ENCODE data around the gene NUDCD3.
"Not testable (repeated sequence)": the region's sequence is repeated elsewhere in the genome, so short reads cannot be mapped to it uniquely, and the experiment has no call there.

Gene NUDCD3

DNA sequence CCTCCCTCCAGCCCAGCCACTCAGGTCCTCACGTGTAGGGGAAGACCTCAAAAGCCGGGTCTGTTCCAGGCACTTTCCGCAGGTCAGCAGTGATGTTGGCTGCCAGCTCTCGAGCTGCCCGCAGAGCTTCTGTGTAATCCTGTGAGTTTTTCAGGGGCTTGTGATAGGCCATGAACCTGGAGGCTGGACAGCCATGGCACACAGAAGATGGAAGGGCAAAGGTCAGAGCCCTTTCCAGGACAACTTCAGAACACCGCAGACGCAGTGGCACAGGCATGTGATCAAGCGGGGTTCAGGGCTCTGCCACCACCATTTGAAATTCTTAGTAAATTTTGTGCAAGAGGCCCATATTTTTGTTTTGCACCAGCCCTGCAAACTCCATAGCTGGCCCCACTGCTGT is 26.7 kb upstream of the NUDCD3 start:
- DNase-seq (ENCODE audit: low spot score), result no peak

GRCh38 chr7:44515590-44516268 is 25.3 kb upstream of the NUDCD3 start:
- DNase-seq (ENCODE audit: low spot score), result no peak

DNA sequence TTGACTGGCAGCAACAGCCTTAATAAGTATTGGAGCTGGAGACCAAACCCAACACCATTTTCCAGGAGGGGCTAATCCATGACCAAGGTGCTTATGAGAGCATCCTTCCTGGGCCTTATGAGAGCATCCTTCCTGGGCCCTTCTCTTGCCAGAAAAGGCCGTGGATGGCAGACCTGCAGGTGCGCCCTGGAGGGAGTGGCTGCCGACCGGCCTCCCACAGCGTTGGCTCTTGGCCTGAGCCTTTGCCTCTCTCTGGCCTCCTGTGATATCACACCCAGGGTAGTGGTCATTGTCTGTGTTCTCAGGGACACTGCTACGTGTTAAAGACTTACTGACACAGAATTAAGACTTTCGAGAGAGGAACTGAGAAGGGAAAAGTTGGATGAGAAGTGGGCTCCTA is 22.3 kb upstream of the NUDCD3 start:
- no peak for DNase-seq (ENCODE audit: low spot score)

GRCh38 chr7:44511863-44512468 is 21.5 kb upstream of the NUDCD3 start:
- DNase-seq (ENCODE audit: low spot score), result no peak

DNA sequence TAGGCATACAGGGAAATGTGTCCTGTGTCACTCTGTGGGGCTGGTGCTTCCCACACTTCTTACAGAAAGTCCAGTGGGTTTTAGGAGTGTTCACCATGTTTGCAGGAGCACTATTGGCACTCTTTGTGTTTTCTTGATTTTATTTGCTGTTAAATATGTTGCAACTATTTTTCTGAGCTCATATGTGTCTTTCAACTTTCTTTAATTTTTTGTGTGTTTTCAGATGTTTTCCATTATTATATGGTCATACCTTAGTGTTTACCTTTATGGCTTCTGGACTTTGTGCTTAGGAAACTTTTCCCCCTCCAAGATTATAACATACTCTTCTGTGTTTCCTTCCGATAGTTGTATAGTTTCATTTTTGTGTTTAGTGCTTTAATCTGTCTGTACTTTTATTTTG is 20.8 kb upstream of the NUDCD3 start:
- DNase-seq (ENCODE audit: low spot score), result no peak

DNA sequence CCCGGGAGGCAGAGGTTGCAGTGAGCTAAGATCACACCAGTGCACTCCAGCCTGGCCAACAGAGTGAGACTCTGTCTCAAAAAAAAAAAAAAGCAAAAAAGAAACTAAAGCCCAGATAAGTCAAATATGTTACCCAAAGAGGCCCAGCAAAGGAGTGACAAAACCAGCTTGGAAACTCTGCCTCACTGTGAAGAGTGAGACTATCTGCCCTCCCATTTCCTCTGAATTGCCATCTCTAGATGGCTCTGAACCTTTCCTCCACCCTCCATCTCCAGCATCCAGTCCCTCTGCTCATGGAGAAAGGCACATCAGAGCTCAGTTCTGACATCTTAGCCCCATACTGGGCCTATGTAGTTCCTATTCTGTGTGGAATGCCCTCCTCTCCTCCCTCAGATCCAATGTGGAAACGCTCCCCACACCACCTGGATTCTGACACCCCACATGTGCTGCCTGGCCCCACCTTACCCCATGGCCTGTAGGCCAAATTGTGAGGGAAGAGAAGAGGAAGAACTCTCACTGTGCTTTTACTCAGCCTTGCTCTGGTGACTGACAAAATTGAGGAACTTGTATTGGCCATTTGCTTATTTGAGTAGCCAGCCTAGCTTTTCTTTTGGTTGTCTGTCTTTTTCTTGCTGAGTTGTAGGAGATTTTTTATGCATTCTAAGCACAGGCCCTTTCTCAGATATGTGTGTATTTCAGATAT is 18.0 kb upstream of the NUDCD3 start:
- no peak for DNase-seq (ENCODE audit: low spot score)

DNA sequence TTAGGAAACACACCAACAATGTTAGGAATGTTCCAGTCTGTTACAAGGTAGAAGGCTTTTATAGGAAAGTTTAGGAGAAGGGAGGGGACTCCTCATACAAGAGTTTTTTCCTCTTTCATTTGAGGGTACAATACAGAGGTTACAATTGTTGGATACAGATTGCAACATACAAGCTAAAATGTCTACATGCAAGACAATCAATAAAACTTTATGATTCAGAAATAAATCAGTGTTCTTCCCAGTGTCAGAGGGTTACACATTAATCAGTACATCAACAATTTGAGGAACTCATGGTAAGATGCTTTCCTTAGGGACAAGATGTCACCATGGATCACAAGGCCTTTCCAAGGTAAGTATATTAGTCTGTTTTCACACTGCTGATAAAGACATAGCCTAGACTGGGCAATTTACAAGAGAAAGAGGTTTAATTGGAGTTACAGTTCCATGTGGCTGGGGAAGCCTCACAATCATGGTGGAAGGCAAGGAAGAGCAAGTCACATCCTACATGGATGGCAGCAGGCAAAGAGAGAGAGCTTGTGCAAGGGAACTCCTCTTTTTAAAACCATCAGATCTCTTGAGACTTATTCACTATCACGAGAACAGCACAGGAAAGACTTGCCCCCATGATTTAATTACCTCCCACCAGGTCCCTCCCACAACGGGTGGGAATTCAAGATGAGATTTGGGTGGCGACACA is 16.3 kb upstream of the NUDCD3 start:
- not testable (repeated sequence) for DNase-seq (ENCODE audit: low spot score)

- no peak for DNase-seq (ENCODE audit: low spot score)
Measured at GRCh38 chr7:44505595-44505994, 15.1 kb upstream of the NUDCD3 start.

DNA sequence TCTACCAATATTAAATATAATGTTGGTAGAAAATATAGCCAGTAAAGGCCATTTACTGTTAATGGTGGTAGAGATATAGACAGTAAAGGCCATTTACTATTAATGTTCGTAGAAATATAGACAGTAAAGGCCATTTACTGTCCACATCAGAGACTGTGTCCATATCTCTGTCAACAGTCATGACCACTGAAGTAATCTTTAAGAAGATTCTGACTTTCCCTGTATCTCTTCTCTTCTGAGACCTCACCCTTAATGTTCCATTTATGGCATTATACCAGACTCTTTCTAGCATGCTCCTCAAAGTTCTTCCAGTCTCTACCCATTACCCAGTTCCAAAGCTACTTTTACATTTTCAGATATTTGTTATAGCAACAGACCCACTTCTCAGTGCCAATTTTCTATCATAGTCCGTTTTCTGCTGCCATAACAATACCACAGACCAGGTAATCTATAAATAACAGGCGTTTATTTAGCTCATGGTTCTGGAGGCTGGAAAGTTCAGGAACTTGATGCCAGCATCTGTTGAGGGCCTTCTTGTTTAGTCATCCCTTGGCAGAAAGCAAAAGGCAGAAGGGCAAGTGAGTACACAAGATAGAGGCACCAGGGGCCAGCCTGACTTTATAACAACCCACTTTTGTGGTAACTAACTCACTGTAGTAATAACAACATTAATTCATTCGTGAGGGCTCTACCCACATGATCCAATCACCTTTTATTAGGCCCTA is 7.9 kb upstream of the NUDCD3 start:
- DNase-seq (ENCODE audit: low spot score), result no peak

DNA sequence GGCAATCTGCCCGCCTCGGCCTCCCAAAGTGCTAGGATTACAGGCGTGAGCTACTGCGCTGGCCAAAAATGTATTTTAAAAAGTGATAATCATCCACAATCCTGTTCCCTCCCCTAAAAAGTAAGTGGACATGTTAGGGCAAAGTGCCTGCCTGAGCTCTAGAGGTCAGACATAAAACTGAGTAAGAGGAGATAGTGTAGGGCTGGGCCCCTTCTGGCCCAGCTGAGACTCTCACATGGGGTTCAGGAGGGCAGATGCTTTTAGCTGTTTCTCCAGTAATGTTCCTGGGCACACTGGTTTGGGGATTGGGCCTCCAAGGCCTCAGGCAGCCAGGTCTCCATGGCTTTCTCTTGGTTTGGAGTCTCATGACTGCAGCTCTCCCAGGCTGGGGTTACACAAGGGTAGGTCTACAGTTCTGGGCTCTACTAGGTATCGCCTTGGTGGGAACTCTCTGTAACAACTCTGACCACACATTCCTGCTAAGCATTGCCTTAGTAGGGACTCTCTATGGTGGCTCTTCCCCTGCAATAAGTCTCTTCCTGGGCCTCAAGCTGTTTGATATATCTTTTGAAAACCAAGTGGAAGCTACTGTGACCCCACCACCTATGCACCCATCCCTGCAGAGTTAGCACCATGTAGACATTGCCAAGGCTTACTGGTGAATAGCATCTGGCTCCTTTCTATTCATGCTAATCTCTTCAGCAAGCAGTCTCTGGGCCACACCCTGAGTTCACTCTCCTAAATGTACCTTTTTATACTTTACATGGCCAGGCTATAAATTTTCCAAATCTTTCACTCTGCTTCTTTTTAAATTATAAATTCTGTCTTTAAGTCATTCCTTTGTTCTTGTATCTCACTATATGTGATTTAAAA is 6.9 kb upstream of the NUDCD3 start:
- no peak for DNase-seq (ENCODE audit: low spot score)

DNA sequence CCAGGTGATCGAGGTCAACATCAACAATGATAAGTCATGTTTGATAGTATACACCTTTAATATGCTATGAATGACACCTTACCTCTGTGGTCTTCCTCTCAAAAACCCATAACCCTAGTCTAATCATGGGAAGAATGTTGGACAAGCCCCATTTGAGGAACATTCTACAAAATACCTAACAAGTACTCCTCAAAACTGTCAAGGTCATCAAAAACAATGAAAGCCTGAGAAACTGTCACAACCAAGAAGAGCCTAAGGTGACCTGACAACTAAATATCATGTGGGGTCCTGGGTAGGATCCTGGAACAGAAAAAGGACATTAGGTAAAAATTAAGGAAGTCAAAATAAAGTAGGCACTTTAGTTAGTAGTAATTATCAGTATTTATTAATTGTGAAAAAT is 5.9 kb upstream of the NUDCD3 start:
- no peak for DNase-seq (ENCODE audit: low spot score)

GRCh38 chr7:44494960-44495359 is 4.5 kb upstream of the NUDCD3 start:
- no peak for DNase-seq (ENCODE audit: low spot score)

DNA sequence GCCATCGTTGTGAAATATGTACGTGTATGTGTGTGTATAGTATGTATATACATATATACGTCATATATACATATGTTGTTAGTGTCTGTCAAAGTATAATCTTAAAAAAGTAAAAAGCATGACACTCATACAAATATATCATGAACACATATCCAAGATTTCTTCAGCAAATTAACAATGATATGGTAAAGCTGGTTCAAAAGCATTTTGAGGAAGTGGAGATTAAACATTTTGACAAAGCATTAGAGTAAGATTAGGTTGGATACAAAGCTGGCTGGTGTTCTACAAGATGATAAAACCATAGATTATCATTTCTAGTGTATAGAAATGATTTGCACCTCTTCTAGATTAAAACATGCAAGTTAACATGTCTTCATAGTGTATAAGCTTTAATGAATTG is 771 bp upstream of the NUDCD3 start:
- no peak for DNase-seq (ENCODE audit: low spot score)

GRCh38 chr7:44489955-44490350 is 505 bp downstream of the NUDCD3 start:
- no peak for DNase-seq (ENCODE audit: low spot score)

GRCh38 chr7:44488955-44489354 is 1.5 kb downstream of the NUDCD3 start:
- DNase-seq (ENCODE audit: low spot score), result no peak

DNA sequence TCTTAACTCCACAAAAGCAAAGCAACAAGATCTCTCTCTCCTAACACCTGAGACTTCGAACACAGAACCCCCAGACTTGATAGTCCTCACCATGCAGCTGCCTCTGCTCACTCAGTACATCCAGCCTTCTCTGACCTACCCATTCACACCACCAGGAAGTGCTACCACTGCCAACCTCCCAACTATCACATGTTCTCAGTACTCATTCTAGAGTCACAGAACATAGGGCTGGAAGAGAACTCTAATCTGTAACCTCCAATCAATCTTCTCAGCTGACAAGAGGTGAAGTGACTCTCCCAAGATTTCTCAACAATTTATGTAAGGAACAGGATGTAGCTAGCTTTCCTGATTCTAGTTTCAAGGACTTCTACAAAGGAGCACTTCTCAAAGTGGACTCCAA is 3.8 kb downstream of the NUDCD3 start:
- no peak for DNase-seq (ENCODE audit: low spot score)

- no peak for DNase-seq (ENCODE audit: low spot score)
Measured at GRCh38 chr7:44486001-44486400, 4.5 kb downstream of the NUDCD3 start.

- DNase-seq (ENCODE audit: low spot score), result no peak
Measured at GRCh38 chr7:44484482-44485313, 5.8 kb downstream of the NUDCD3 start.

- no peak for DNase-seq (ENCODE audit: low spot score)
Measured at GRCh38 chr7:44482502-44483485, 7.7 kb downstream of the NUDCD3 start.

Measured in COLO829 (cell line).